ENCODE results near the gene ALPP. TPM values are rescaled to one million over a fixed set of nuclear protein-coding genes. Genes with fewer than 3 reads are reported as not detected.

The ALPP gene
- total RNA-seq, 1 experiment from 2014 or later = 0.20 TPM

DNA sequence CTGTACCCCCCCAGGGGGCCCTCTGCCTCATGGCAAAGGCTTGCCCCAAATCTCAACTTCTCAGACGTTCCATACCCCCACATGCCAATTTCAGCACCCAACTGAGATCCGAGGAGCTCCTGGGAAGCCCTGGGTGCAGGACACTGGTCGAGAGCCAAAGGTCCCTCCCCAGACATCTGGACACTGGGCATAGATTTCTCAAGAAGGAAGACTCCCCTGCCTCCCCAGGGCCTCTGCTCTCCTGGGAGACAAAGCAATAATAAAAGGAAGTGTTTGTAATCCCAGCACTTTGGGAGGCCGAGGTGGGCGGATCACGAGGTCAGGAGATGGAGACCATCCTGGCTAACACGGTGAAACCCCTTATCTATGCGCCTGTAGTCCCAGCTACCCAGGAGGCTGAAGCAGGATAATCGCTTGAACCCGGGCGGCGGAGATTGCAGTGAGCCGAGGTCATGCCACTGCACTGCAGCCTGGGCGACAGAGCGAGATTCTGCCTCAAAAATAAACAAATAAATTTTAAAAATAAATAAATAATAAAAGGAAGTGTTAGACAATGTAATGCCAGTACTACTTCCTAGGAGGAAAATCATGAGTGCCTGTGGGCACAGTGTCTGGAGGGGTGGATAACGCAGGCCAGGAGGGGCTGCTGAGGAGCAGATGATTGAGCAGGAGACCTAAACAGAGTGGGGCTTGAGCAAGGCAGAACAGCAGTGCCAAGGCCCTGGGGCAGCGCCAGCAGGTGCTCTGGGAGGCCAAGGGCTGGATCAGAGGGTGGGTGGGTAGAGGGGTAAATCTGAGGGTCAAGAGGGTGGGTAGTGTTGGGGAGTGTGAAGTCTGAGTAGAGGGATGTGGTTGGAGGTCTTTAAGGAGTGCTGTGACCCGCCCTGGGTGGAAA, 4.0 kb downstream of the ALPP start:
- peaks cover 26% of the 10 kb centered on the region; the same call in 1 of the 2 replicates for H3K27me3 ChIP-seq (ENCODE audit: insufficient read depth, low read length)
- no peak for TF ChIP-seq CTCF (conservative IDR thresholded peaks at IDR 0.05)
- WGBS (ENCODE audit: extremely low coverage, insufficient read length, low lambda C conversion rate) = no CpG with 5 or more reads among the region's 18 CpGs

More for the DNA sequence above, 4.0 kb downstream of the ALPP start:
- no peak overlapping the region for H3K4me2 ChIP-seq (ENCODE audit: insufficient read depth, insufficient read length, low read length)
- DNase-seq = no peak
- no peaks in the 10 kb centered on the region for H3K4me1 ChIP-seq (ENCODE audit: insufficient read depth, low read length)
- H3K9ac ChIP-seq (ENCODE audit: extremely low read depth, insufficient read length, low read length) = no peak overlapping the region
- peaks cover 13% of the 10 kb centered on the region for H3K23me2 ChIP-seq (ENCODE audit: insufficient read length, low read depth, low read length, poor library complexity, severe bottlenecking)
- H4K5ac ChIP-seq (ENCODE audit: insufficient read length, low read depth, low read length) = no peak overlapping the region
- no peak overlapping the region for H2BK120ac ChIP-seq (ENCODE audit: low read depth, low read length, poor library complexity, severe bottlenecking)
- H3K9me3 ChIP-seq (ENCODE audit: control insufficient read depth, low read depth, low read length) = no peaks in the 10 kb centered on the region
- H3K4me1 Mint-ChIP-seq = peaks cover 18 to 27% of the 10 kb centered on the region in 2 experiments
- no peaks in the 10 kb centered on the region for H3K79me1 ChIP-seq (ENCODE audit: insufficient read depth, low read depth, low read length, poor library complexity, severe bottlenecking)
- no peaks in the 10 kb centered on the region for H3K79me2 ChIP-seq (ENCODE audit: insufficient read depth, low read length)
- no peak overlapping the region for H2BK15ac ChIP-seq (ENCODE audit: low read depth, low read length)
- H3K27ac Mint-ChIP-seq = no peak overlapping the region
- no peak overlapping the region for H4K91ac ChIP-seq (ENCODE audit: insufficient read length, low read depth, low read length)
- no peak overlapping the region for H3K14ac ChIP-seq (ENCODE audit: insufficient read depth, low read length)
- H3K23ac ChIP-seq (ENCODE audit: insufficient read length, low read depth, low read length) = no peak overlapping the region
- H2BK5ac ChIP-seq (ENCODE audit: insufficient read length, low read length) = no peak overlapping the region
- H3K36me3 Mint-ChIP-seq (ENCODE audit: insufficient read depth in 1 of 3, low read depth in 3 of 3) = peaks cover 0 to 13% (median 0%) of the 10 kb centered on the region in 3 experiments; a peak in 4 of 7 replicates
- H3K4ac ChIP-seq (ENCODE audit: low read depth, low read length) = no peak overlapping the region
- H2AK5ac ChIP-seq (ENCODE audit: insufficient read length, low read length) = no peak overlapping the region
- no peak overlapping the region for H3T11ph ChIP-seq (ENCODE audit: low read length)
- no peak overlapping the region for H3K4me3 Mint-ChIP-seq
- no peak overlapping the region for H2BK12ac ChIP-seq (ENCODE audit: insufficient read length, low read depth, low read length)
- H4K8ac ChIP-seq (replicated peaks; ENCODE audit: insufficient read length, low read depth, low read length) = no peak overlapping the region
- peaks cover 58% of the 10 kb centered on the region for H3K27me3 Mint-ChIP-seq (ENCODE audit: low read depth)
- no peak overlapping the region for H2BK20ac ChIP-seq (ENCODE audit: low read depth, low read length, poor library complexity, severe bottlenecking)
- H2AFZ ChIP-seq (ENCODE audit: low read length) = no peak overlapping the region
- H3K27ac ChIP-seq (ENCODE audit: insufficient read length, low read depth, low read length) = no peak overlapping the region
- no peaks in the 10 kb centered on the region for H4K20me1 ChIP-seq (ENCODE audit: control insufficient read depth, insufficient read depth, insufficient read length)
- no peak overlapping the region for H3K56ac ChIP-seq (ENCODE audit: insufficient read length, low read depth, low read length)
- H3K9me3 Mint-ChIP-seq = no peaks in the 10 kb centered on the region
- no peak overlapping the region for H3K18ac ChIP-seq (ENCODE audit: insufficient read length, low read depth, low read length)

Measured in H9 (cell line).